ENCODE results near the gene PLEKHA6. TPM values are rescaled to one million over a fixed set of nuclear protein-coding genes. Genes with fewer than 3 reads are reported as not detected.

The PLEKHA6 gene
- total and polyA plus RNA-seq, 2 of the 8 experiments (the other 6 are each of a cell fraction or from before 2014, with no cell fraction given), result 4.8 to 20.2 TPM

GRCh38 chr1:204259196-204259595 is 100.5 kb downstream of the PLEKHA6 start:
- H2AFZ ChIP-seq (ENCODE audit: low read length), result no peak overlapping the region
- peaks cover 10 to 23% (median 16%) of the 10 kb centered on the region in 4 experiments for H3K4me1 ChIP-seq (replicated peaks in 1 of 4; ENCODE audit: control insufficient read depth in 3 of 4, insufficient read depth in 4 of 4, low read length in 3 of 4)
- no peak overlapping the region for H2BK15ac ChIP-seq (ENCODE audit: low read length)
- no peak overlapping the region for H4K5ac ChIP-seq (ENCODE audit: insufficient read length, low read depth, low read length)
- H3K4me3 ChIP-seq (ENCODE audit: extremely low read depth in 1 of 4, insufficient read depth in 2 of 4, low read depth in 3 of 4, low read length in 4 of 4), result no peak overlapping the region
- H3K23me2 ChIP-seq (ENCODE audit: low read depth, low read length), result no peaks in the 10 kb centered on the region
- no peaks in the 10 kb centered on the region for H3K27me3 ChIP-seq (replicated peaks in 1 of 4; ENCODE audit: control insufficient read depth in 3 of 4, extremely low read depth in 1 of 4, insufficient read depth in 3 of 4, low read length in 3 of 4)
- POLR2A ChIA-PET (ENCODE audit: partially characterized antibody), result interaction anchor here (0.9 kb wide), 1 partner anchor 139 kb away, joined by 3 read pairs; no protein-coding TSS in a partner anchor
- H3K4me2 ChIP-seq (ENCODE audit: insufficient read depth in 1 of 2, low read depth in 2 of 2, low read length in 2 of 2), result no peak overlapping the region
- H2AK5ac ChIP-seq (ENCODE audit: low read depth, low read length), result no peak overlapping the region
- 92% methylated on average over 18 of the region's 18 CpGs; no CpG with 5 or more reads in 1 of the 2 experiments for WGBS, 2 experiments (ENCODE audit: extremely low coverage in 1 of 2, insufficient coverage in 1 of 2, insufficient read length in 1 of 2, insufficient replicate concordance in 2 of 2, low coverage in 1 of 2, low lambda C conversion rate in 2 of 2, missing lambda C conversion rate in 1 of 2)
- peaks cover 0 to 4% (median 0%) of the 10 kb centered on the region in 4 experiments; a peak in 1 of 8 replicates for H3K36me3 ChIP-seq (ENCODE audit: control insufficient read depth in 2 of 4, insufficient read depth in 4 of 4, low read length in 3 of 4)
- H2BK12ac ChIP-seq (ENCODE audit: low read depth, low read length), result no peak overlapping the region
- no peak overlapping the region for H4K91ac ChIP-seq (replicated peaks; ENCODE audit: insufficient read length, low read length)
- DNase-seq (ENCODE audit: low read depth in 1 of 2, low spot score in 2 of 2) (no peak), FAIRE-seq (no peak)
- no peaks in the 10 kb centered on the region for H3K79me2 ChIP-seq (ENCODE audit: control insufficient read depth in 1 of 2, insufficient read depth in 2 of 2, low read length in 2 of 2)
- H3K9ac ChIP-seq (replicated peaks in 1 of 4; ENCODE audit: extremely low read depth in 1 of 4, low read depth in 3 of 4, low read length in 3 of 4), result no peak overlapping the region
- no peak overlapping the region for H2BK120ac ChIP-seq (replicated peaks; ENCODE audit: low read depth, low read length)
- no peaks in the 10 kb centered on the region for H3K79me1 ChIP-seq (ENCODE audit: low read depth, low read length)
- H3K27ac ChIP-seq (ENCODE audit: low read depth, low read length), result no peak overlapping the region
- no peak overlapping the region for H3K18ac ChIP-seq (ENCODE audit: extremely low read depth, low read length)
- CTCF ChIA-PET (ENCODE audit: partially characterized antibody), result interaction anchor here (0.6 to 19.1 kb wide), 31 partner anchors 12 to 1475 kb away, joined by 3 to 335 read pairs (median 9); partner anchors contain the start of genes GOLT1A and PLEKHA6
- H3K23ac ChIP-seq (ENCODE audit: insufficient read length), result no peak overlapping the region
- no peak overlapping the region for H3K56ac ChIP-seq (replicated peaks; ENCODE audit: insufficient read length, low read depth, low read length)
- H4K20me1 ChIP-seq (replicated peaks in 1 of 2; ENCODE audit: control insufficient read depth in 1 of 2, insufficient read depth in 2 of 2, low read length in 2 of 2), result no peaks in the 10 kb centered on the region
- no peak overlapping the region for H4K8ac ChIP-seq (ENCODE audit: extremely low read depth, insufficient read depth, low read length)
- no peak overlapping the region for H2BK20ac ChIP-seq (ENCODE audit: low read length)
- no peaks in the 10 kb centered on the region for H3K9me3 ChIP-seq (ENCODE audit: insufficient read depth in 2 of 2, low read depth in 1 of 2, low read length in 1 of 2)
- H3K4ac ChIP-seq (replicated peaks; ENCODE audit: insufficient read length, low read depth, low read length), result no peak overlapping the region
- H2BK5ac ChIP-seq (ENCODE audit: low read depth, low read length), result no peak overlapping the region
- no peak overlapping the region for H3K14ac ChIP-seq (ENCODE audit: insufficient read length)
- TF ChIP-seq TAF7 (optimal IDR thresholded peaks at IDR 0.05; ENCODE audit: borderline replicate concordance, low read depth, low read length) (no peak), TCF12 (IDR thresholded peaks at IDR 0.05; ENCODE audit: low read depth, low read length) (no peak), POLR2A (IDR thresholded peaks at IDR 0.05; ENCODE audit: control extremely low read depth in 1 of 2, low read depth in 2 of 2, low read length in 2 of 2) (no peak), YY1 (IDR thresholded peaks at IDR 0.05; ENCODE audit: low read depth, low read length) (no peak), TAF1 (IDR thresholded peaks at IDR 0.05; ENCODE audit: low read depth, low read length) (no peak), CHD2 (IDR thresholded peaks at IDR 0.05; ENCODE audit: low read length) (no peak), SIX5 (IDR thresholded peaks at IDR 0.05; ENCODE audit: low read depth, low read length) (no peak), EZH2 (IDR thresholded peaks at IDR 0.05; ENCODE audit: low read depth, low read length, severe bottlenecking) (no peak), ATF3 (IDR thresholded peaks at IDR 0.05; ENCODE audit: insufficient read depth, low read depth, low read length) (no peak)
